Activated CD4-positive, CD25-positive, alpha-beta regulatory T cell treated with anti-CD3 and anti-CD28 coated beads, Interleukin-2, amount 50 U/mL, for 72 hours (primary cell): ENCODE measurements around the gene KCTD17.
A peak's percentile ranks its signal among the peaks of the same experiment; 100 is the strongest.
"Not testable (repeated sequence)": the region's sequence is repeated elsewhere in the genome, so short reads cannot be mapped to it uniquely, and the experiment has no call there.

Source experiments
- DNase-seq: peaks from one replicate; pipeline ENCODE4 v3.0.0; 2021

The KCTD17 gene

DNA sequence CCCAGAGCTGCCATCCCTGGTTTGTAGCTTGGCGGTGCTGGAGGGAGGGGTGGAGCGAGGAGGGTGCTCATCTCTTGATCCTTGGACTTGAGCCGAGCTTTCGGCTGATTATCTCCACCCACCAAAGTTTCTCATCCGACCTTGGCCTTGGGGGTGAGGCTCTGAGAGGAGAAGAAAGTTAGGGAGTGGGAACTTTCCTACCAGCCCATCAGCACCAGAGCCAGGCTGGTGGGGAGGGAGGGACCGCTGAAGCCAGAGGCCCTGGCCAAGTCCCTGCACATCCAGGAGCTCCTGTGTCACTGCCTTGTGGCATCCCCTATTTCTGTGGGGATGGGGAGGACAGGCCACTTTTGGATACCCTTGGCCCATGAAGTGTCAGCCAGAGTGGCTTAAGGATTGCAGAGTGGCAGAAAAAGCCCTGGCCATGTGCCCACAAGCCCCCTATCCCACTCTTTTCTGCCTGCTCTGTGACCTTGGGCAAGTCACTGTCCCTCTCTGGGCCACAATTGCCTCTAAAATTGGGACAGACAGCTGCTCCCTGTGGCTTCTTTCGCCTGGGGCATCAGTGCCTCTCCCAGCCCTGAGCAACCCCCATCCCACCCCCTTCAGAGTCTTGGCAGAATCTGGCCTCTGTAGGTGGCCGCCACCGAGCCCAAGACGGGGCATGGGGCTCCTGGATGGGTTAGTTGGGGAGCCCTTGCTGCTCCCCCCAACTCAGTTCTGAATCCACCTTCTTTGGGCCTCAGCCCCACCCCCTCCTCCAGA lies 10.3 kb downstream of the KCTD17 start:
- no peak for DNase-seq

DNA sequence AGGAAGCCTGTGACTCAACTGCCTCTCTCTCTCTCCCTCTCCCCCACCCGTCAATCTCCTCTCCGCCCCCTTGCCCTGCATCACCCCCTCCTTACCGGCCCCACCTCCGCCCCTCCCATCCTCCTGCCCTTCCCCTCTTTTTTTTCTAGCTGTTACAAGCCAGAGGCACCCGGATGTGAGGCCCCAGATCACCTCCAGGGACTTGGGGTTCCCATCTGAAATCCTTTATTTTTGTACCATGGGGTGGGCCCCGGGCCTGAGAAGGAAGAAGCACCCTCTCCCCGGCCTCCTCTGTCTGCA lies 10.8 kb downstream of the KCTD17 start:
- DNase-seq = no peak

DNA sequence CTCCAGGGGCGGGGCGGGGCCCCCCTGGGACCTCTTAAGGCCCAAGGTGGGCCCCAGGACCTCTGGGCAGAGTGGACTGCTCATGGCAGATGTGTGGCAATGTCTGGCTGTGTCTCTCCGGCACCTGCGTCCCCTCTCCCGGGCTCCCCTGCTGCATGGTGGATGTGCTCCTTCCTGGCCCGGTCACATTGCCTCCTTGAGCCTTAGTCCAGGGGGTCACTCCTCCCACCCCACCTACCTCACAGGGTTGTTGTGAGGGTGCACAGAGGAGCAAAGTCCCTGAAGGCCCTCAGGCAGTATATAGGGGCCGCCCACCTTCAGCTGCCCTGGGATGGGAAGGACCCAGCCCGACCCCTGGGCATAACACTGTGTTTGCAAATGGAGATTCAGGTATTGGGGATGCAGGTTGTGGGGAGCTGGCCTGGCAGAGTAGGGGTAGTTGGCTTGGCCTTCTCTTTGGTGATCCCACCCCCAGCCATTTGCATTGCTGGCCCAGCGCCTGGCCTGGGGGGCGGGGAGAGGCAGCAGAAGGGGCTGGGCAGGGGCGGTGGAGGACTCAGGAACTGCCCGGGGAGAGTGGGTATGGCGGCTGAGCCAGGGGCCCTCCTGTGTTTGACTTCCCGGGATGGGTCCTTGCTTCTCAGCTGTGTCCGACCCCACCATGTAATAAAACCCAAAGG lies 11.3 kb downstream of the KCTD17 start:
- no peak for DNase-seq

DNA sequence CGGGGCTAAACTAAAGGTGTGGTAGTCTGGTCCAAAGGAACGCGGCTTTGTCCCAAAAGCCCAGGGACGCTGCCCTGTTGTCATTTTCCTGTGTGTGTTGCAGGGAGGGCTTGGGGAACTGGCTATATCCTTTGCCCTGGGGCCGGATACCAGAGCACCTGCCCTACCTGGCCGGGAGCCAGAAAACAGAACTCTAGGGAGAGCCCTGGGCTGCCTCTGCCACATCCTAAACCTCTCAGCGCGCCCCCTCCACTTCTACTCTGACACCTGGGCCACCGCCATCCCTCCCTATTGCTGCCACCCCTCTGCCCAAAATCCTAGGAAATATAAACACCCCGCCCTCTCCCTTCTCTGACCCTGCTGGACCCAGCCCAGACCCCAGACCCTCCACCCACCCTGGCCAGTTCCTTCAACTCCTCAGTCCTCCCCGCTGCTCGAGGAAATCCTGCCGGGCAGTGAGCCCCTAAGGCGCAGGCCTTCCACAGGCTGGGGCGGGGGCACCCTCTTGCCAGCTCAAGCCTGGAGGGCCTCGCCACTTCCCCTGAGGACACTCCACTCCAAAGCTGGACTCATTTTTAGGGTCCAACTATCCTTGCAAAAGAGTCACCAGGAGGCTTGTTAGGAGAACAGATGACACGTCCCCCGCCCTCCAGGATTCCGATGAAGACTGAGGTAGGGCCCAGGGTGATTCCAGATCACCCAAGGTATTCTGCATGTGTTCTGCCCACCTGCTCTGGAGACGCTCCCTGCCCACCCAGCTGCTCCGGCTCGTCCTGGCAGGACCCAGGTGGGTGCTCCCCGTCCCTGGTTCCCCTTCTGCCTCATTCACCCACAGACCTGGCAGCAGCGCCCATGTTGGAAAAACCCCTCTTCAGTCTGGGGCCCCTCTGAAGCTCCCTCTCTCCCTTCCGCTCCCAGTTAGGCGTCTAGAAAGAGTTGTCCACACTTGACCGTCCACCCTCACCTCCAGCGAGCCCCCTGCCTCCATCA lies 12.2 kb downstream of the KCTD17 start:
- no peak for DNase-seq

DNA sequence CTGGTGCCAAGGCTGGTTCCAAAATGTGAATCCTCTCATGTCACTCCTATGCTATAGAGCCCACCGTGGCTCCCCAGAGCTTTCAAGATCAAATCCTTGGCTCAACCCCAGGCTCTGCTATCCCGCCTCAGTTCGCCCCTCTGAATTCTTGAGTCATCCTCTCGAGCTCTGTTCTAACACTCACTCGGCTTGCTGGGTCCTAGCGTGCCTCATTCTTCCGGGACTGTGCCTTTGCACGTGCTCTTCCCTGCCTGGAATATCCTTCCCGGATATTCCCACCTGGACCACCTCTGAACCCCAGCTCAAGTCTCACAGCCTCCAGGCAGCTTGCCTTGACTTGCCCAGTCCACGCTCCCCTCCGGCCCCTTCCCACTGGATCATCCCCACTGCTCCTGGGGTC lies 13.0 kb downstream of the KCTD17 start:
- no peak for DNase-seq

DNA sequence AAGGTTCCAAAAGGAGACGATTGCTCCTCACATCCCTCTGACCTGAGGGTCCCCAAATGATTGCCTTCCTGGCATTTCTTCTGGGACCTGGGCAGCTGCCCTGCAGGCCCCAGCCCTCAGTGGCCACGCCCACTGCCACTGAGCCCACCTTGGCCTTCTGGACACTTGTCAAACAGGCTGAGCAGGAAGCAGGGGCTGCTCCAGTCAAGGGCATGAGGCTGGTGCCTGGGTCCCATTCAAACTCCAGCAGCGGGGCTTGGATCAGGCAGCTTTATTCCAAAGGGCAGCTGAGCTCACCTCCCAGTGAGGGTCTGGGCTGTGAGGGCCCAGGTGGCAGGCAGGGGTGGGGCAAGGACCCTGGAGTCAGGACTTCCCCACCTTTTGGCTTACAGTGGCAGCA lies 13.6 kb downstream of the KCTD17 start:
- no peak for DNase-seq

DNA sequence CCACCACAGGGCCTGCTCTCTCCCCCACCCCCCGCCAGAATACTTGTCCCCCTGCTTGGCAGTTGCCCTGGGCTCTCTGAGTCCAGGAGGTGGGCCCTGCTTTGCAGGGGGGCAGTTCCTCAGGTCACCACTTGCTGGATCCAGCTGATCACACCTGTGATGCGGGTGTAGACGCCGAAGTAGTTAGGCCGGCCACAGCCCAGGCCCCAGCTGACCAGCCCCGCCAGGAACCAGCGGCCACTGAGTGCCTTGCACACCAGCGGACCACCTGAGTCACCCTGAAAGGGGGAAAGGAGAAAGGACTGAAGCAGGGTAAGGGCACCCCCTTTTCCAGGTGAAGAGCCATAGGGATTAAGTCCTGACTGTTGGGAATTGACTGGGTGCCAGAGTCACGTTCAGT lies 14.4 kb downstream of the KCTD17 start:
- no peak for DNase-seq

DNA sequence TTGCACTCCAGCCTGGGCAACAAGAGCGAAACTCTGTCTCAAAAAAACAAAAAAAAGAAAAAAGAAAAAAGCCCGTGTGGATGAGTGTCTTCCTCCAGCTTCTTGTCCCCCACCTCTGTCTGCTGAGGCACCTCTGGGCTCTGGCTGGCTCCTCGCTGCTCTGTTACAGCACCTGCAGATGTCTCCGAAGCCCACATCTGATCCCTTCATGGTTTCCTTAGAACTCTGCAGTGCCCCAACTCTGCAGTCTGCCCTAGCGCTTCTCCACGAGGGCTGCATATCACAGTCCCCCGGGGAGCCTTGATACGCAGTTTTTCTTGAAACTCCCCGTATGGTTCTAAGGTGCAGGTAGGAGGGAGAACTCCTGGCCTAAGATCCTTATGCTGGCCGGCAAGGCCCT lies 15.9 kb downstream of the KCTD17 start:
- DNase-seq = no peak

DNA sequence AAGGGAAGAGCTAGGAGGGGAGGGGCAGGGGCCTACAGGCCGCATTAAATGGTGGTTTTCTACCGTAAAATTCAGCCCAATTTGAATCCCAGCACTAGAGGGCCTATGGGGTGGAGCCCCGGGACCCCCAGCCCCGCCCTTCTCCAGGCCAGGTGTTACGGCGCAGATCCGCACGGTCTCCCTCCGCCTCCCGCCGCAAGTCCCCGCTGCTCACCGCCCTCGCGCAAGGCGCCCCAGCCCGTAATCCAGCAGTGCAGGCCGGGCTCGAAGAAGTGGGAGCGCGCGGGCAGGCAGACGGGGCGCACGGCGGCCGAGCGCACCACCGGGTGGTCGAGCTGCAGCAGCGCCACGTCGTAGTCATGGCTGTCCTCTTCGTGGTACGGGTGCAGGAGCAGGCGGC lies 17.3 kb downstream of the KCTD17 start:
- no peak for DNase-seq

DNA sequence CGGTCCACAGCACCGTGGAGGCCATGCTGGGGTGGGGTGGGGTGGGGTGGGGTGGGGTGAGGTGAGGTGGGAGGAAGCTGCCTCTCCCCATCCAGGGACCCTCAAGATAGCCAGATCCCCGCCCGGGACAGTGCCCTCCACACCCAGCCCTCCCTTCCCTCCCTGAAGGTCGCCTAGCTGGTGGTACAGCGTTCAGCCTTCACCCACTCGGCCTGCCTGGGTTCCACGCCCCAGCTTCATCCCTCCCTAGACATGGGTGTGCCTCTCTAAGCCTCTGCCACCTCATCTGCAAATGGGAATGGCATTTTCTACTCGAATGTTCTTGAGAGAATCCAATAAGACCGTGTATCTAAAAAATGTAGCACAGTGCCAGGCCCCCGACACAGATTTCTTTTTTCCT lies 17.8 kb downstream of the KCTD17 start:
- DNase-seq = no peak

DNA sequence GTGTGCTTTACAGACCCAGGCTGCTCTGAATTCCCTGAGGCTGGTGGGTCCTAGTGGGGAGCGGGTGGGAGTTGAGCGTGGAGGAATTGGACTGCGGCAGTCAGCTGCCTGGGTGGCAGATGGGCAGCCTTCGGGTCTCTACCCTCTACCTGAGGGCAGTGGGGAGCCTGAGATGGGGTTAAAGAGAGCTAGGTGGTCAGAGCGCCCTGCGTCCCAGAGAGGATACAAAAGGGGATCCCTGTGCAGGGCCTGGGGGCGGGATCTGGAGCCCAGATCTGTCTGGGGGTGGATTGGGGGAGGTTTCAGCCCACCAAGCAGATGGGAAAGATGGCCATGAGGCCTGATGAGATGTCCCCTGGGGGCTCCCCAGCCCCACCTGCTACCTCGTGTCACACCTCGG lies 18.2 kb downstream of the KCTD17 start:
- DNase-seq = no peak

DNA sequence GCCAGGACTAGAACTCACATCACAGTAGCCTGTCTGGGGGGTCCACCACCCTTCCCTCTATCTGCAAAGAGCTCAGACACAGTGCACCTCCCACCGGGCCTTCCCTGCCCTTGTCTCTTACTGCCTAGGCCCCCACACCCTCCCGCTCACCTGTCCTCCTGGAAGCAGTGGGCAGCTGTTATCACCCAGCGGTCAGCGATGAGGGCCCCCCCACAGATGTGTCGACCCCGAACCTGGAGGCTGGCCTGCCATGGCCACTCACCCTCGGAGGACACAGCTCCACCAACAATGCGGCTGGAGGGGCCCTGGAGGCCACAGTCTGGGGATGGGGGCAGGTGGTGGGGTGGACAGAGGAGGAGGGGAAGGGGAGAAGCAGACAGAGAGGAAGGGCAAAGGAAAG lies 18.8 kb downstream of the KCTD17 start:
- no peak for DNase-seq

DNA sequence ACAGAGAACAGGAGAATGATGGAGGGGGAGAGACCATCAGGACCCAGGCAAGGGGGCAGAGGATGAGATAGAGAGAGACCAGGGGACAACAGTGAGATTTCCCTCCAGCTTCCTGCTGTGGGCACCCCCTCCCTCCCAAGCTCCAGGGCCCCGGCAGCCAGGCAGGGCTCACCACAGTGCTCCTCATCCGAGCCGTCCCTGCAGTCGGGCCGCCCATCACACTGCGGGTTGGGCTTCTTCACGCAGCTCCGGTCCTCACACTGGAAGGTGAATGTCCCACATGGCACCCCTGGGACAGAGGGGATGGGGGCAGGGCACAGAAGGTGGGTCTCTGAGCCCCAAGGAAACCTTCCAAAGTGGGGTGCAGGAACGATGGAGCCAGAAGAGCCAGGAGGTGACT lies 19.2 kb downstream of the KCTD17 start:
- no peak for DNase-seq

DNA sequence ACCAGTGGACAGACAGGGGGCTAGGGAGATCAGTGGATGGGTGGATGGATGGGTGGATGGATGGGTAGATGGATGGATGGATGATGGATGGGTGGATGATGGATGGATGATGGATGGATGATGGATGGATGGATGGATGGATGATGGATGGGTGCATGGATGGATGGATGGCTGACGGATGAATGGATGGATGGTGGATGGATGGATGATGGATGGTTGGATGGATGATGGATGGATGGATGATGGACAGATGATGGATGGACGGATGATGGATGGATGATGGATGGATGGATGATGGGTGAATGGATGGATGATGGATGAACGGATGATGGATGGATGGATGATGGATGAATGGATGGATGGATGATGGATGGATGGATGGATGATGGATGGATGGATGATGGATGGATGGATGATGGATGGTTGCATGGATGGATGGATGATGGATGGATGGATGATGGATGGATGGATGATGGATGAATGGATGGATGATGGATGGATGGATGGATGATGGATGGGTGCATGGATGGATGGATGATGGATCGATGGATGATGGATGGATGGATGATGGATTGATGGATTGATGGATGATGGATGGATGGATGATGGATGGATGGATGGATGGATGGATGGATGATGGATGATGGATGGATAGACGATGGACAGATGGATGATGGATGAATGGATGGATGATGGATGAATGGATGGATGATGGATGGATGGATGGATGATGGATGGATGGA lies 20.5 kb downstream of the KCTD17 start:
- DNase-seq = not testable (repeated sequence)

DNA sequence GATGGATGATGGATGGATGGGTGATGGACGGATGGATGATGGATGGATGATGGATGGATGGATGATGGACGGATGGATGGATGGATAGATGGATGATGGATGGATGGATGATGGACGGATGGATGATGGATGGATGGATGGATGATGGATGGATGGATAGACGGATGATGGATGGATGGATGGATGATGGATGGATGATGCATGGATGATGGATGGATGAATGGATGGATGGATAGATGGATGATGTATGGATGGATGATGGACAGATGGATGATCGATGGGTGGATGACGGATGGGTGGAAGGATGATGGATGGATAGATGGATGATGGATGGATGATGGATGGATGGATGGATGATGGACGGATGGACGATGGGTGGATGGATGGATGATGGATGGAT lies 21.1 kb downstream of the KCTD17 start:
- DNase-seq = no peak

DNA sequence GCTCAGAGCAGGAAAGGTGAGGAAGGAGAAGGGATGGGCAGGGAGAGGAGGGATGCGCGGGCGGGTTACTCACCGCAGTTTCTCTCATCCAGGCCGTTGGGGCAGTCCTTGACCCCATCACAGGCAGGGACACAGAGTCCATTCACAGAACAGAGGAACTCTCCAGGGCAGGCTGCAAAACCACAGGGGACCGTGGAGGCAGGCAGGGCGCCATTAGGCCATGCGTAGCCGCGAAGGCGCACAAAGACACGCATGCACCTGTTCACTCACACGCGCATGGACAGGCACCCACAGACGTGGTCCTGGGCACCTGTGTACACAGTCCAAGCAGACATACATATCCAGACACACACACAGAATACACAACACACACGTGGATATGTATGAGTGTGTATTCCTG lies 23.0 kb downstream of the KCTD17 start:
- no peak for DNase-seq

DNA sequence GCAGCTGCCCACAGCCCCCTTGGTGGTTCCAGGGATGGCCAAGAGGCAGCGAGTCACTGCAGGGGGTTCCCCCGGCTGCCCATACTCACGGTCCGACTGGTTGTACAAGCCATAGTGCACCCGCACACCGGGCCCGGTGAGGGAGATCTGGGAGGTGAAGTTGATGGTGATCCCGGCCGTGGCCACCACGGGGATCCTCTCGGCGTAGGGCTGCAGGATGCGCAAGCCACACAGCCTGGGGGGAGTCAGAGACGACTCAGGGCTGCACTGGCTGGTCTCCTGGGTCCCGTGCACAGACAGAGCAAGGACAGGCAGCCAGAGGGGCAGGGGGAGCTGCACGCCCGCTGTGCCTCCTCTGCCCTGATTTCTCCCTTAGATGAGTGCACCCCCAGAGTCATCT lies 23.5 kb downstream of the KCTD17 start:
- no peak for DNase-seq

DNA sequence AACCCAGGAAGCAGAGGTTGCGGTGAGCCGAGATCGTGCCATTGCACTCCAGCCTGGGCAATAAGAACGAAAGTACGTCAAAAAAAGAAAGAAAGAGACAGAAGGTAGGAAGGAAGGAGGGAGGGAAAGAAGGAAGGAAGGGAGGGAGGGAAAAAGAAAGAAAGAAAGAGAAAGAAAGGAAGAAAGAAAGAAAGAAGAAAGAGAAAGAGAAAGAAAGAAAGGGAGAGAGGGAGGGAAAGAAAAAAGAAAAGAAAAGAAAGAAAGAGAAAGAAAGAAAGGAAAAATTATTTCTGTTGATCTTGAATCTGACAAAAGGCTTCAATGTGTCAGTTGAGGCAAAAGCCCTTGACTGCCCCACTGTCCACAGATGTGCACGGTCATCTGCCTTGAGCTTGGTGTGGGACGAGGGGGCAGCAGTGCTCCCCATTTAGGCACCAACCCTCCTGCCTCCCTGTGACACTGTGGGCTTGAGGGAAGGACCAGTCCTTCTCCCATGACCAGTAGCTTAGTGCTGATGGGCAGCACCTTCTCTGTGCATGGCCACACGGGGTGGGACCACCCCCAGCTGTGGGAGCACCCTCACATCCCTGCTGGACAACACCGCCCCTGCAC lies 24.4 kb downstream of the KCTD17 start:
- no peak for DNase-seq

DNA sequence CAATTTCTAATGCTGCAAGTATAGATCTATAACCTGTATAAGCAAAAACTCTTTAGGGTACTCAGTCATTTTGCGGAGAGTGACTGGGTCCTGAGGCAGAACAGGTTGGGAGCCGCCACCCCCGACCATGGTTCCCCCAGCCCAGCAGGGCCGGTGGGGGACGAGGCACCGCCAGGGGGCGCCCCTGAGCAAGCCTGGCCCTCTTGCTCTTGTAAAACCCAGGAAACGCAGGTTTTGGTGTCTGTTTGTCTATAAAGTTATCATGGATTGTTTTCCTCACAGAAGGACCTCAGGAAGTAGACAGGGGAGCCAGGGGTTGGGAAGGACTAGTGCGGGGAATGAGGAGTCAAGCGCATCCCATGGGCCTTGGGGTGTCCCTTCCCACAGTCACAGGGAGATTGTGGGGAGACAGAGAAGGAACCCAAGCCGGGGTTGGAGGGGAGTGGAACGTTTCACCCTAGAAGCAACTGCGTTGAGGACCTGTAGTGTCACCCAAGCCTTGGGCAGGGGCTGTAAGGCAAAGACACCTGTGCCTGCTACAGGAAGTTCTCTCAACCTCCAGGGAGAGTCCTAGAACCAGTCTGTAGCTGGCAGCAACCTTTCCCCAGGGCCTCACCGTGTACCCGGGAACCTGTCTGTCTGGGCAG lies 26.4 kb downstream of the KCTD17 start:
- DNase-seq = peak; percentile 94

DNA sequence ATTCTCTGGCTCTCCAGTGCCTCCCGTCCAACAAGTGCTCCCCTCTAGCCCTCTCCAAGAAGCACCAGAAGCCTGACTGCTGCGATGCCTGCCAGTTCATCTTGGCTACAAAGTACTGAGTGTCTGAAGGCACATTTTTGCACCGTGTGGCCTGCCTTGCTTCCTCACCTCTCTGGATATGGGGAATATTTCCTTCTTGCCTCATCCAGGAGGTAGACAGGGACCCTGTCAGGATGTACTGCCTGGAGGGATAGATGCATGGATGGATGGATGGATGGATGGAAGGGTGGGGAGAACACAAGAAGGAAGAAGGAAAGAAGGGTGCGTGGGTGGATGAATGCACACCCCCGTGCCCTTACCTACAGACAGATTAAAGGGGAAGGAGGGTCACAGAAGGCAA lies 27.6 kb downstream of the KCTD17 start:
- DNase-seq = no peak

DNA sequence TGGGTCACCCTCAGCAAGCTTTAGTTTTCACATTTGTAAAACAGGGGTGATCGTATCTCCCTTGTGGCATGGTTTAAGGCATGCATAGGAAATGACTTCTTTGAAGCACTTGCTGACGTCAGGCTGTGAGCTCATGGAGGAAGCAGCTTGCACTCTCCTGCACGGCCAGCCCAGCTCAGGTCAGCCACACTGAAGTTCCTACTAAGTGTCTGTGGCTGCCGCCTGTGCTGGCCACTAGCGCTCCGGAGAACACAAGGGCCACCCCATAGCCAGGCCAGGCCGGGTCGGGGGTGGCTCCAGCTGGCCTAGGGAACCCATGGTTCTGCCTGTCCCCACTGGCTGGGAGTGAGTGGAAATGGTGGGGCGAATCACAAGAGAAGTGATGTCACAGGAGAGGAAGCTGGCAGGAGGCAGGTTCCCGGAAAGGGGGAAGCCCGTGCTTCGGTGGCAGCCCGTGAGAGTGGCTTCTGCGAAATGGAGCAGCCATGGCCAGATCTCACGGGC lies 28.2 kb downstream of the KCTD17 start:
- DNase-seq = peak; percentile 72

DNA sequence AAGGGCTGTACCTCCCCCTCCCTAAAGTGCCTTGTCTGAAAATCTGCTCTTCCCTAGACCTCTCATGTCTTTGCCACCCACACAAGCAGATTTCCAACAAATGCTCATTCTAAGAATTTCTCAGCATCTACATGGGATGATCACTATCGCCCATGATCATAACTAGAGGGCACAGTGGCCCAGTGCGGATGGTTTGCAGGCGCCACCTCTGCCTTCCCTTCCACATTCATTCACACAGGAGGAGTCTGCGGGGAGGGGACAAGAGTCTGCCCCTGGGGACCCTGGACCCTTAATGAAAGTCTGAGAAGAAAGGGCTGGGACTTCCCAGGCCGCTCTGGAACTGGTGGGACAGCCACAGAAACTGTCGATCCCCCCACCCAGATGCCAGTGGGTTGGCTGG lies 28.9 kb downstream of the KCTD17 start:
- no peak for DNase-seq
